Activated CD4-positive, alpha-beta T cell treated with anti-CD3 and anti-CD28 coated beads, Interleukin-2, amount 10 ng/mL, durations not matched to agents 7 days and 5 days (primary cell): ENCODE measurements around the gene TMEM139. TPM values are rescaled to one million over a fixed set of nuclear protein-coding genes. Genes with fewer than 3 reads are reported as not detected.

ENCODE experiments used
- CTCF ChIA-PET: fragments of 350-600 bp; sonication (Branson Sonifier 250); formaldehyde crosslinking; loops from one replicate; lab custom pipeline; 2021; ENCODE audit warnings: antibody characterized with exemption; lab: Charles Lee
- POLR2A ChIA-PET: fragments of 350-600 bp; sonication (Branson Sonifier 250); formaldehyde crosslinking; loops from one replicate; lab custom pipeline; 2021; ENCODE audit warnings: antibody characterized with exemption; lab: Charles Lee
- DNase-seq: peaks from one replicate; pipeline ENCODE4 v3.0.0-alpha.2; 2020
- H3K27ac Mint-ChIP-seq: one replicate; pipeline ENCODE4 v1.8.0; 2021; ENCODE audit warnings: mild to moderate bottlenecking, moderate library complexity, mixed read lengths
- H3K27me3 Mint-ChIP-seq: one replicate; pipeline ENCODE4 v1.8.0; 2021; ENCODE audit warnings: mixed read lengths
- H3K36me3 Mint-ChIP-seq: one replicate; pipeline ENCODE4 v1.8.0; 2021; ENCODE audit warnings: low read depth, mixed read lengths
- H3K4me1 Mint-ChIP-seq: one replicate; pipeline ENCODE4 v1.8.0; 2021; ENCODE audit warnings: mixed read lengths
- H3K4me3 Mint-ChIP-seq: one replicate; pipeline ENCODE4 v1.8.0; 2021; ENCODE audit warnings: mild to moderate bottlenecking, moderate library complexity, mixed read lengths
- H3K9me3 Mint-ChIP-seq: one replicate; pipeline ENCODE4 v1.8.0; 2021; ENCODE audit warnings: mixed read lengths
- total RNA-seq, 2 experiments: library from RNA; stranded (reverse); gene quantifications; one replicate each; pipeline ENCODE4 v1.2.3, GENCODE V29; 2021

The TMEM139 gene
- total RNA-seq, 2 experiments from 2014 or later = 0.29 to 0.57 TPM

DNA sequence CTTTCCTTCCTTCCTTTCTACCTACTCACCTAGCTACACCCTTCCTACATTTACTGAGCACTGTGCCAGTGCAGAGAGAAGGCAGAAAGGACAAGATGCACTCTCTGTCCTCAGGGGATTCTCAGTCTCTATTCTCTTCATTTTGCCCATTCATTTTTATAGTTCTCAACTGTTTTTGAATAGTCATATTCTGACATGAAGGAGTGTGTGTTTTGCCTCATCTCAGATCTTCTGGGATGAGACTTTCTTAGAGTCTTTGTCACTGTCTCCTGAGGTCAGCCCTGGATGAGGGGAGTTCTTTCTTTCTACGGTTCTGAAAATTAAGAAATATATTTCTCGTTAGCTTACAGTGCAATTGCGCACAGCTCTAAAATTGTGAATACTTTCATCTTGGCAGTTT is 52.5 kb downstream of the TMEM139 start:
- Mint-ChIP-seq H3K4me3 (no peak overlapping the region), H3K9me3 (no peaks in the 10 kb centered on the region)

More for the DNA sequence above, 52.5 kb downstream of the TMEM139 start:
- POLR2A ChIA-PET = no interaction called here
- no peaks in the 10 kb centered on the region for H3K36me3 Mint-ChIP-seq
- no peak for DNase-seq
- H3K27me3 Mint-ChIP-seq = peaks cover 42% of the 10 kb centered on the region
- no peaks in the 10 kb centered on the region for H3K4me1 Mint-ChIP-seq
- no peak overlapping the region for H3K27ac Mint-ChIP-seq
- CTCF ChIA-PET = interaction anchor here (0.6 to 1.4 kb wide), 5 partner anchors 8 to 97 kb away, joined by 3 to 5 read pairs (median 4); no protein-coding TSS in a partner anchor

Other genes starting within 250 kb of the TMEM139 start
- gene OR6V1, start 232.6 kb upstream of the TMEM139 start, total RNA-seq = not detected
- not detected for gene PIP, start 152.9 kb upstream of the TMEM139 start, total RNA-seq
- gene TAS2R39, start 101.5 kb upstream of the TMEM139 start, total RNA-seq = not detected
- not detected for gene TAS2R40, start 62.9 kb upstream of the TMEM139 start, total RNA-seq
- 100 to 1,000 TPM; 370 to 419 TPM for gene GSTK1, start 21.5 kb upstream of the TMEM139 start, total RNA-seq
- 100 to 1,000 TPM; 102 to 125 TPM for gene CASP2, start 3.4 kb downstream of the TMEM139 start, total RNA-seq
- under 1 TPM in 1 of 2 experiments, not detected in 1; 0.06 TPM for gene CLCN1, start 31.2 kb downstream of the TMEM139 start, total RNA-seq
- gene FAM131B, start 77.8 kb downstream of the TMEM139 start, total RNA-seq = under 1 TPM; 0.29 to 0.30 TPM
- 100 to 1,000 TPM; 189 TPM for gene ZYX, start 96.4 kb downstream of the TMEM139 start, total RNA-seq
- 10 to 100 TPM; 10.0 to 11.4 TPM for gene EPHA1, start 123.9 kb downstream of the TMEM139 start, total RNA-seq
- not detected for gene TAS2R60, start 158.5 kb downstream of the TMEM139 start, total RNA-seq
- gene TAS2R41, start 192.9 kb downstream of the TMEM139 start, total RNA-seq = under 1 TPM in 1 of 2 experiments, not detected in 1; 0.29 TPM